Cortex of kidney (tissue), 1 donor: ENCODE data around the gene RBM24.

ENCODE experiments used
- DNase-seq: peaks from one replicate; lab custom pipeline; 2025; lab: John Stamatoyannopoulos, UW

The RBM24 gene

DNA sequence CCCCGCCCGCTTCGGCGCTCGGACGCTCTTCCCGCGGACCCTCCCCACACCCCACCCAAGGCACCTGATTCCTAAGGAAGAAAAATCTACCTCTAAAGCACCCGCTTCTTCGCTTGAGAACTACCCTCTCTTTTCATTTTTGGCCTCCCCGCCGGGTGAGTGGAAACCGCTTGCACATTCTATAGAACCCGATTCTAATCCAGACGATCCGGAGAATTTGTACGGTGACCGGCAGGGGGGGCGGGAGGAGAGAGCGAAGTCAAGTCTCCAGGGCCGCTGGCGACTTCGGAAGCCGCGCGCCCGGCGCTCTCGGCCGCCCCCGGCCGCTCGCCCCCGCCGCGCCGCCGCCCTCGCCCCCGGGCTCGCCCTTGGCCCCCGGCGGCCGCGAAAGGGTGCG, at the start of gene RBM24:
Gene RBM24 (plus strand): TSS at position 262 of the 397 bp plus-strand sequence. CDS start 221 bp downstream, outside the sequence.
- DNase-seq = no peak

DNA sequence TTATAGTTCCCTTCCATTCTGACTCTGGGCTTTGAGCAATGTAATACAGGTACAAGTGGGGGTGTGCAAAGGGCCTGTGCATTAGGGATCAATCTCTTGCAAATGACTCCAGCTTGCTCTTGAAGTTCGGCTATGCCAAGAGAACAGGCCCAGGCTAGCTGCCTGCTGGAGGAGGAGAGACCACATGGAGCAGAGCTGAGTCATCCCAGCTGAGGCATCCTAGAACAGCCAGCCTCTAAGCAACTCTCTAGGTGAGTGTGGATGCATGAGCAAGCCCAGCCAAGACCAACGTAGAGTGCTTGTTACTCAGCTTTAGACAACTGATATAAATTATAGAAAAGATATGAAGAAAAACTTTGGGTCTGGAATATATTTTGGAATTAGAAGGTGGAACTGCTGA, 47.6 kb upstream of the RBM24 start:
- no peak for DNase-seq

DNA sequence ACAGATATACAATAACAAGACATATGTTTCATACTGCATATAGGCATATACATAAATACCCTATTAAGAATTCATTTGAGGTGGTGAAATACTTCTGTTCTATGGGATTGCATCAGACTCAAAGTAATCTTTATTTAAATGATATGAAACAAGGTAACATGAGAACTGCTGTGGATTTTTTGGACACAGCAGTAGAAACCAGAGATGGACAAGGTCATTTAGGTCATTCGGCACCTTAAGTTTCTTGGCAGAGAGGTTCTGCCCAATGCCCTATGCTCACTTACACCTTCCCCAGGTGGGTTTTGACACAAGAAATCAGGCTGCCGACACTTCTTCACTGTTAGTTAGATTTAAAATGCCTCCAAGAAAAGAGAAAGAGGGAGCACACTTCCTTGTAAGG, 43.9 kb upstream of the RBM24 start:
- DNase-seq = no peak

DNA sequence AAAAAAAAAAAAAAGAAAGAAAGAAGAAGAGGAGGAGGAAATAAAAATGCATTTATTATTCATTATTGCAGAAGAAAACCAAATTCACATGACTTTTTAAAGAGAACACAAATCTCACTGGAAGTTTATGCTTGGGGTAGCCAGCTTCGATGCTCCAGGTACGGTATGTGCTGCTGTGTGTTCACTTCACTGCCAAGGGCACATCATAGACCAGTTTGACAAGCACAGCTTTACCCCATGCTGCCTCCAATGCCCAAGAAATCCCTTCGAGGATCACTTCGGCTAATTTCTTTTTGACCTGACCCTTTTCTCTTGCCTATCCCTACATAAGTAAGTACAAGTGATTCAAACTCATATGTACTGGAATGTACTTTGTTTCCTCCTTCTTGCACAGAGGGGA, 41.9 kb upstream of the RBM24 start:
- DNase-seq = no peak

DNA sequence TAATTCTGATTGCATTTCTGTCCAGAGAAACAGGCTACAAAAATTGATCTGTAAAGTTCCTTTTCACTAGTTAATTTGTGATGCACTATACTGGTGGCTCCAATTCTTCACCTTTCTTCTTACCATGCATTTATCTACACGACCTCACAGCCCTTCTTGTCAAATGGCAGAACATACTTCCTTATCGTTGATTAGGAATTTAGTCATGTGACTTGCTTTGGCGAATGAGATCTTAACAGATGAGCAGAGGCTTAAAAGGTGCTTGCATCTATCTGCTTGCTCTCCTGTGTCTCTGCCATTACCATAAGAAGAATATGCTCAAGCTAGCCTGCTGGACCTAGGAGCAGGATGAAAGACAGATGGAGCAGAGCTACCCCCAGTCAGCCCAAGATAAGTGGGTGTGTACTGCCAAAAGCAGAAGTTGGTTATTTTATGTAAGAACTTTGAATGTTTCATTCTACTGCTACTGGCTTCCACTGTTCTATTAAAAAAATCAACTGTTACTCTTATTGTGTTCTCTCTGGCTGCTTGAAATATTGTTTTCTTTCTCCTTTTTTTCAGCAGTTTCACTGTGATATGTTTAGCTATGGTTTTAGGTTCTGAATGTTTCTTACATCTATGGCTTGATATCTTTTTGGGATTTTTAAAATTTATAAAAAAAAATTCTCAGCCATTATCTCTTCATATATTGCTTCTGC, 40.2 kb upstream of the RBM24 start:
- no peak for DNase-seq

DNA sequence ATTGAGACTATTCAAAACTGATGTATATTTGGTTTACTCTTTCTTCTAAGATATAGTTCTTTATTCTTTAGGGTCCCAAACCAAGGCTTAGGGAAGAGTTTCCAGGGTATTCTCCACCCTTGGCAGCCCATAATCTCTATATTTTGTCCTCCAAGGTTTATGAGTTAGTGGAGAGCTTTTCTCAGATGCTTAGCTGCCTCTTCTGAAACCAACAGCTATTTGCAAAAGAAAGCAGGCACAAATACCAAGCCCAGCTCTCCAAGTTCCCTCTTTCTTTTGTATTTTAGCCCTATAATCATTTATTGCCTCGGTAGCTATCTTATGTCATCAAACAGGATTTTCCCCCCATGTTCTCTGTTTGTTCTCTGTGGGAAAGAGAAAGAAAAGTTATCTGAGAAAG, 39.1 kb upstream of the RBM24 start:
- no peak for DNase-seq

DNA sequence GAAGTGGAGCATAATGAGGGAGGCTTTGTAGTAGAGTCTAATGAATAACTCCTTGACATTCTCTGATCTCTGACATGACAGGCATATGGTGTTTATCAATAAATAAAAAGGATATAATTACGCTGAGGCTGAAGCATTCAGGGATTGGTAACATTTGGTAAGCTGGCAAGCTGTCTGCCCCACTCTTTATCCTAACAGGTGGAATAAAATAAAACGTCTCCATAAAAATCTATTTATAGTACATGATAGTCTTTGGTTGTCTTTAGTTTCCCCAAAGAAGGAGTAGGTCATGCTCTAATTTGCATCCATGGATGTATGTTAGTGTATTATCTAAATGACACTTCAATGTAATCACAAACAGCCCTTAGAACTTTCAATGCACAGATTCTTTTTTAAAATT, 30.9 kb upstream of the RBM24 start:
- DNase-seq = no peak

DNA sequence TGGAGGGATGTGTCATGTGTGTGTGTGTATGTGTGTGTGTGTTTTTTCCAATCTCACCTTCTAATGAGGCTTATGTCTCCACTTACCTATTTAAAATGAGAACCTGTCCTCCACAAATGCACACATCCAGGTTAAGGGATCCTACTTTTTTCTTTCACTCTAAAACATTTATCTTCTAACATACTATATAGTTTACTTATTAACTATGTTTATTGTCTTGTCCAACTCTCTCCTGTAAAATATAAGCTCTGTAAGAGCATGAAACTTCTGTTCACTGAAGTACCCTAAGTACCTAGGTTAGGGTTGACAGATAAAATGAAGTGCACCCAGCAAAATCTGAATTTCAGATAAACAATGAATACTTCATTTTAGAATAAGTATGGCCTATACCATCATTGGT, 29.2 kb upstream of the RBM24 start:
- no peak for DNase-seq

DNA sequence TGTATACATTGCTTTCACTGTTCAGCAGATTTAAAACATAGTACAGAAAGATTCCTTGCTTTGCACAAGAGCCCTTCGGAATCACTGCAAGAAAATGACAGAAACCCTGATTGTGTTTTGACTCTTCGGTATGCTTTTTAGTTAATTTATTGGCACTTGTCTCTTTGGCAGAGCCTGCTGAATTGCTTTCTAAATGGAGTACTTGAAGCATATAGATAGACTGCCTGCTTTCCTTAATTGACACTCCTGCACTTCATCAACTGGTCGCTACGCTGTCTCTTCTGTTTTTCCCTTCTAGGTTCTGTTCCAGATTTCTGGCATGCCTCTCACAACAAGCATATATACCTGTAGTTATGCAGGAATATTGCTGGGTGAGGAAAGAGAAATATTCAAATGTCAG, 22.4 kb upstream of the RBM24 start:
- no peak for DNase-seq

DNA sequence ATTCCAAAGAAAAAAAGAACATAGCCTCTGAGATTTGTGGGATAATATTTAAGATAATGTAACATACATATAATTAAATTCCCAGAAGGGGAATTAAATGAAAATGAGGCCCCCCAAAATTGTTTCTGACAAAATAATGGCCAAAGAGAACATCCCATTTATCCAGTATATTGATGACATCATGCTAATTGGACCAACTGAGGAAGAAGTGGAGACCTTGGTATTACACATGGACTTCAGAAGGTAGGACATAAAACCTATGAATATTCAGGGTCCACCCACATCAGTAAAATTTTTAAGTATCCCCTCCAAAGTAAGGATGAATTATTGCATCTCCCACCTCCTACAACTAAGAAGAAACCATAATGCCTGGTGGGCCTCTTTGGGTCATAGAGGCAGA, 15.6 kb upstream of the RBM24 start:
- DNase-seq = no peak

DNA sequence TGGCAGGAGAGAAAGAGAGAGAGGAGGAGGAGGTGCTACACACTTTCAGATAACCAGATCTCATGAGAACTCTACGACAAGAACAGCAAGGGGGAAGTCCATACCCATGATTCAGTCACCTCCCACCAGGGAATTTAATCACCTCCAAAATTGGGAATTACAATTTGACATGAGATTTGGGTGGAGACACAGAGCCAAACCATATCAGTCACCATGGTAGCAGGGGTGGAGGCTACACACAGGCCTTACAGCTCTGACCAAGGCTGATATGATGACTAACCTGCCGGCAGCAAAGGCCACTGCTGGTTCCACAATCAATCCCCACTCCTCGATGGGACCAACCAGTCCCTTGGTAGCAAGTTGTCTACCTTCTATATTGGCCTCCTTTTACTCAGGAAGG, 13.6 kb upstream of the RBM24 start:
- no peak for DNase-seq

DNA sequence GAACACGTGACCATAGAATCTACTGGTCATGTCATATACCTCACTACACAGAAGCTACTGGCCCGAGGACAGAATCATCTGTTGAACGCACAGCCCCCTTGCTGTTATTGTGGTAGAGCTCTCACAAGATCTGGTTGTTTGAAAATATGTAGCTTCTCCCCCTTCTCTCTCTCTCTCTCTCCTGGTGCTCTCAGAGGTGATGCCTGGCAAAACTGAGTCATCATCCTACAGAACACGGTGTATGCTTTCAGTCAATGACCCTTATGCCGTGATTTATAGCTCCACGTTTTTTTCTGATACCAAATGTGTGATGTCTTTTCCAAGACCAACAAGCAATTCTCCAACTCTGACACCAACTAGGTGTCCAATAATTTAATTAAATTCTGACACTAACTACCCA, 13.0 kb upstream of the RBM24 start:
- no peak for DNase-seq

DNA sequence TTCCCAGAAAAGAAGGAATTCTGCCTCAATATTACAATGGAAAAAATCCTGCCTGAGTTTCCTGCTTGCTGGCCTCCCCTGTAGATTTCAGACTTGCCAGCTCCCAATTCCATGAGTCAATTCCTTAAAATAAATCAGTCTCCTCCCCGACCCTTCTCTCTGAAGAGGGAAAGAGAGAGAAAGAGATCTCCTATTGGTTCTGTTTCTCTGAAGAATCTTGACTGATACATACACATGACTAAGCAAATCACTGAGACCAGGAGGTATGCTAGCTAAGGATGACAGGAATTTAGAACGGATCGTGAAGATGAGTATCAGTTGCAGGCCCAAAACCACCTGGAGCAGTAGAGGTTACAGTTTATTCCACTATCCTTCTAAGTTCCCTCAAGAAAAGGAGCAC, 11.3 kb upstream of the RBM24 start:
- DNase-seq = no peak

DNA sequence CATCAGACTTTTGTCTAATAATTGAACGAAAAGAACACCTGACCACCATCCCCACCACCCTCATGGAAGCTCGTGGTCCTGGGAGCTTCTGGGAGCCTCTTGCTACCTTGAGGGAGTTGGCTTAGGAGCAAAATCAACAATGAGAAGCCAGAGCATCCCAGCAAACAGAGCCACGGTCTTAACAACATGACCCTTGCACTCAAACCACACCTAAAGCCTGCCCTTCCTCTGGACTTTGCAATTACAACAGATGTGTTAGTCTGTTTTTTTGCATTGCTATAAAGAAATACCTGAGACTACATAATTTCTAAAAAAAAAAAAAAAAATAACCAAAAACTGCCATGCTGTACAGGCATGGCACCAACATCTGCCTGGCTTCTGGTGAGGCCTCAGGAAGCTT, 9.5 kb upstream of the RBM24 start:
- DNase-seq = no peak

DNA sequence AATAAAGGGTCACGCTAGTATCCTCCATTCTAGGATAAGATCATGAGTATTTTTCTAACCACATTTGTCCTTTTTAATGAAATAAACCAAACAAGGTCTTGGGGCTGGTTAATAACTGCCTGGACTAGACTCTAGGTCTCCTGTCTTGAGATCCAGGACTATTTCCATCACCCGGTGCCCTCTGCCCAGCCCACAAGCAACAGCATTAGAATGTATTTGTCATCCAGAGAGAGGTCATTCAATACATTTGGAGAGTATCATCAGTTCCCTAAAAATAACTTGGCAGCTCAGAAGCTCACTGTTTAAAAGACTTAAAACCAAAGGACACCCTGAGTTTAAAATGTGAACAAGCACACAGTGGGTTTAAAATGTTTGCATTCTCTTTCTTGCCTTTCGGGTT, 4.4 kb upstream of the RBM24 start:
- DNase-seq = no peak

DNA sequence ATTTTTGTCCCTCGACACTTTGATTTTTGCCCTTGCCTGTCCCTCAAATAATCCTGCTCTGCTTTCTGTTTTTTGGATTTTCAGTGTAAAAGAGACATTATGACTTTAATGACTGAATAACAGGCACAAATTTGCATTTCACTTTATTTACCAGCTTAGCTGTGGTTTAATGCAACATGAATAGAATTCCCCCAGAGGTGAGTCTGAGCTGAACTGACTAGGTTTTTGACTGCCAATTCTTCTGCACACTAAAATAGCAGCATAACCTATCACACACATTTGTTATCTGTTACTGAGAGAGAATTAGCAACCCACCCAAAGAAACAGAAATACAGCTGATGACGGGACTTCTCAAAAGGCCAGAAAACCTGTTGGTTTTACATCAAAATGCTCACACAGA, 3.9 kb upstream of the RBM24 start:
- no peak for DNase-seq

DNA sequence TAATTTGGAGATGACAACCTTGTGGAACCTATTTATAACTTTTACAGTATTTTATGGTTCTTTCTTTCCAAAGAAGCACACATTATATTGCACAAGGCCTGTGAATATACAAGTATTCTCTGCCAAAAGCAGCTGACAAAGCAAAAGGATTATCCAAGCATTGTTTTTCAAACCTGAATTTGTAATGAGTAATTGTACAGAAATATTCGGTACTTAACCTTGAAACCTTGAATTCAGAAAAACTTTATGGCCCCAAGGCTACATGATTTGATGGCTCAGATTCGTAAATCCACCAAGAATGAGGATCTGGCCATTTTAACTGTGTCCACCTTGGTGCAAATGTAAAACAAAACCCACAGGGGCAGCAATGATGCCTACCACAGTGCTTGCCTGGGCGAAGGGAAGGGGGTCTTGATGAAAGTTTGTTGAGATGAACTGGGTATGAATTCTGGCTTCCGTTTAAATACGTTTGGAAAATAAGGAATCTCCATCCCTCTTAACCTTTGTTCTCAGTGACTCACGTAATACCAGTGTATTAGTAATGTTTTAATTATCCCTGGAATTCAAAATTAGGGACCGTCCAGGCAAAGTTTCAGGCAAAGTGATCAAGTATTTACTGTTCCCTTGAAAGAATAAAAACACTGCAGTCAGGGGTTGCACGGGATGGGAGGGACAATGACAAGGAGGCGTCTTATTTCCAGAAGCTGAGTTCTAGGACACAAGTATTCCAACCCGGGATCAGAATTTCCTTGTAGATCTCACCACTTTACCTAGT, 2.7 kb upstream of the RBM24 start:
- DNase-seq = no peak

DNA sequence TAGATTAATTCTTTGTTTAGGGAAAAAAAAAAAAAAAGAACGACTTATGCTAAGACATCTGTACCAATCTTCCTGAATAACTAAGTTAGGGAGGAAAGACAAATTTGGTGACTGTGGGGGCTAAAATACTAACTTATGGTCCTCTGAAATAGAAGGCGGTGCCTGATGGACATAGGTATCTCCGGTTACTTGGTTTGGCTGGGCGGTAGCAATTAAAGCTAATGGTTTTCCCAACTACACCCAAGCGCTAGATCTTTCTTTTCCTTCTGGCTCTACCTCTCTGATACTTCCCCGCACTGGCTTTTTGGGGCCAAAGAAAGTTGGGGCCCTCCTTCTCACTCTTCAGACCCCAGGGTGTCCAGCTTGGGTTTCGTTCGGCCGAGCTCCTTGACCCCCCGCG, 1.0 kb upstream of the RBM24 start:
- DNase-seq = no peak

DNA sequence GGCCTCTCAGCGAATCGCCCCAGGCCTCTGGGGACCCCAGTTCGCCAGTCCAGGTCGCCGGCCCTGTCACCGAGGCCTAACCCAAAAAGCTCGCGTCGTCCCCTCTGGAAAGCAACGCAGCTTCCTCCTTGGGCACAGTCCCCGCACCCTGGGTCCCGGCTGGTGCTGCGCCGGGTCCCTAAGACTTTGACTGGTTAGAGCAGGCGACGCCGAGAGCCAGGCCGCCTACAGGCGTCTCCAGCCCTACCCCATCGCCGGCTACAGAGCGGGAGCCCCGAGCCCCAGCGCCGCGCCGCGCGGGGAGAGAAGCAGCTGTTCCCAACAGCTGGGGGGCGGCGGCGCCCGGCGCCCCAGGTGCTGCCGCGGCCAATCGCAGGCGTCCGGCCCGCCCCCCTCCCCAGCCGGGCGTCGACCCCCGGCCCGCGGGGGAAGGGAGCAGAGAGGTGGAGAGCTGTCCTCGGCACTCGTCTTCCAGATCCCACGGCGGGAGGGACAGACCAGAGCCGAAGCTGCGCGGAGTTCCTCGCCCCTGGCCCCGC, 540 bp upstream of the RBM24 start:
- no peak for DNase-seq

DNA sequence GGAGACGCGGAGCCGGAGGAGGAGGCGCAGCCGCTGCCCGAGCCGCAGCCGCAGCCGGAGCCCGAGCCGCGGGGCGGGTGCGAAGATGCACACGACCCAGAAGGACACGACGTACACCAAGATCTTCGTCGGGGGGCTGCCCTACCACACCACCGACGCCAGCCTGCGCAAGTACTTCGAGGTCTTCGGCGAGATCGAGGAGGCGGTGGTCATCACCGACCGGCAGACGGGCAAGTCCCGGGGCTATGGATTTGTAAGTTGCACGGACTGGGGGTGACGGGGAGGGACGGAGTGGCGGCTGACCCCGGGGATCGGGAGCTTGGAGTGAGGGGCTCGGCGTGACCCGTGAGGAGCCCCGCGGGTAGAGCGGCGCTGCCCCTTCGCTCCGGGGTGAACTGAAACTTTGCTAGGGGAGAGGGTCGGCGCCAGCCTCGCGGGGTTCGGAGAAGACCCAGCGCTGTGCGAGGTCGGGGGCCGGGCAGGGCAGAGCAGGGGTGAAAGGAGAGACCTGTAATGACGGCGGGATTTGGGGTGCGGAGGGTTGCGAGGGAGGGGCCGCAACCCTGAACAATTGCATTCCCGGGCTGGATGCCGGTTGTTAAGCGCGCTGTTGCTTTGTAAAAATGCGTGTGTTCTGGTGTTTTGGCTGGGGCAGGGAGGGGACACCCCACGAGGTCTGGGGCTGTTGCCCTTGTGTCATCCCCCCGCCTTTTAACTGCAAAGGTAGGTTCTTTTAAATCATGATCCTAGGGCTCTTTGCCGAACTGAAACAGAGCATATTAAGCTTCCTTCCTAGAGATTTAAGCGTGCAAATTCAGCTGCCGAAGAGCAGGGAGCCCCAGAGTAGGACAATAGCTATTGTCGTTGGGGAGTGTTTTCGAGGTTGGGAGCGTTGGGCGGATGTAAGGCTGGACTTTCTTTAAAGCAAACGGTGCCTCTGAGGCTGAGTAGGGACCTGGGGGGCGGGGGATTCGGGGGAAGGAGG, 628 bp downstream of the RBM24 start:
- DNase-seq = no peak

DNA sequence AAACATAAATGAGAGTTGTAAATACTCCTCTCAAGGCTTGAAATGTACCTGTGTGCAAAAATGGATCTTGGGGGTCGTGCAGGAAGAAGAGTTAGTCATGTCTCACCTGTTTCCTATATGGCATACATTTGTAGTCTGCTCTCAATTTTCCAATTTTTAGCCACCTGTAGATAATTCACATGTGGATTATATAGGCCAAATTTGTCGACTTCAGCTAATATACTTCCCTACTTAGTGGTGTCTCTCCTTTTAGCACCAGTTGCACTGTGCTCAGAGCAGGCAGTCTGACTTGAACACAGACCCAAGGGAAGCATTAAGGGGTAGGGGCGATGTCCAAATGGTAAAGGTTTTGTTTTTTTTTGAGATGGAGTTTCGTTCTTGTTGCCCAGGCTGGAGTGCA, 1.9 kb downstream of the RBM24 start:
- no peak for DNase-seq

DNA sequence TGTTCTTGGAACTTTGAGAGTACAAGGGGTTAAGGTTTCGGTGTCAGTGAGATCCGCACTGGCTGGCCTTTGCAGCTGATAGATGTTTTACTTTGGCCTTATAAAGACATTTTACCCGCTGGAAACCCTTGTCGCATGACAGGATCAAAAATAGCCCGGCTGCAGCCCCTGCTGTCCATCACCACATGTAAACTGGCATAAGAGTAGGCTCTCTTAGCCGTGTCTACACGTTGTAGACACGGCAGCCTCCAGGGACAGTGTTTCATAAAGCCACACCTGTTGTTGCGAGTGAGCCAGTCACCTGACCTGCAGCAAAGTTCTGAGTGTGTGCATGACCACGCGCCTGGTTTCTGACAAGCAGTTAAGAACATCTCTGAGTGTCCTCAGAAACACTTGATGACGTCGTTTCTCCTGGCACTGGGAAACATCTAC, 8.5 kb downstream of the RBM24 start:
- no peak for DNase-seq
